ENCODE measurements around the gene PRR7.

DNA sequence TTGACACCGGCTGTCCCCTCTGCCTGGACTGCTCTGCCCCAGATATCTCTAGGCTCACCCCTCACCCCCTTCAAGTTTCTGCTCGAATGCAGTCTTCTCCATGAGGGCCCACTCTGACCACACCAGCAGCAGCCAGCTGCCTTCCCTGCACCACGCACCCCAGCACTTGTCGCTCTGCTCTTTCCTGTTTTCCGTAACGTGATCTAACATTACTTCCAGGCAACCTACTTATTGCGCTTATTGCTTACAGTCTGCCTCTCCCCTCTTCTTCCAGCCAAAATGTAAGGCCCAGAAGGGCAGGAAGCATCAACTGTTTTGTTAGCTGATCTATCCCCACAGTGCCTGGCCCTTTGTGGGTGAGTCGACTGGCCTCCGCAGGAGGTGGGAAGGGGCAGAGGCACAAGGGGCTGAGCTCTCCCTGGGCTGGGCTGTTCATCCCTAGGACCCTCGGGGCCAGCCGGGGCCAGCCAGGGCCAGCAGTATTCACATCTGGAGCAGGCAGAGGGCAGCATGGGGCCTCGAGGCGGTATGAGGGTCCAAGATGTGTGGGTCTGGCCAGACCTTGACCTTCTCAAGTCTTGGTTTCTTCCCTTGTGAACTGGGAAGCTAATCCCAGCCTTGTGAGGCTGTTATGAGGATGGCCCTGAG is 38.4 kb downstream of the PRR7 start:
- TF ChIP-seq, protein P1, sequence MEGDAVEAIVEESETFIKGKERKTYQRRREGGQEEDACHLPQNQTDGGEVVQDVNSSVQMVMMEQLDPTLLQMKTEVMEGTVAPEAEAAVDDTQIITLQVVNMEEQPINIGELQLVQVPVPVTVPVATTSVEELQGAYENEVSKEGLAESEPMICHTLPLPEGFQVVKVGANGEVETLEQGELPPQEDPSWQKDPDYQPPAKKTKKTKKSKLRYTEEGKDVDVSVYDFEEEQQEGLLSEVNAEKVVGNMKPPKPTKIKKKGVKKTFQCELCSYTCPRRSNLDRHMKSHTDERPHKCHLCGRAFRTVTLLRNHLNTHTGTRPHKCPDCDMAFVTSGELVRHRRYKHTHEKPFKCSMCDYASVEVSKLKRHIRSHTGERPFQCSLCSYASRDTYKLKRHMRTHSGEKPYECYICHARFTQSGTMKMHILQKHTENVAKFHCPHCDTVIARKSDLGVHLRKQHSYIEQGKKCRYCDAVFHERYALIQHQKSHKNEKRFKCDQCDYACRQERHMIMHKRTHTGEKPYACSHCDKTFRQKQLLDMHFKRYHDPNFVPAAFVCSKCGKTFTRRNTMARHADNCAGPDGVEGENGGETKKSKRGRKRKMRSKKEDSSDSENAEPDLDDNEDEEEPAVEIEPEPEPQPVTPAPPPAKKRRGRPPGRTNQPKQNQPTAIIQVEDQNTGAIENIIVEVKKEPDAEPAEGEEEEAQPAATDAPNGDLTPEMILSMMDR (IDR thresholded peaks at IDR 0.05) = no peak
- no peak for TF ChIP-seq POLR2A (IDR thresholded peaks at IDR 0.05)
